GM19035 (cell line): ENCODE data around the gene PTCSC3.

Source experiments
- ATAC-seq: cut with Tn5 transposase; IDR thresholded peaks from one replicate; pipeline ENCODE4 v1.9.1; 2021; ENCODE audit not compliant: unreplicated experiment

PTCSC3 gene

GRCh38 chr14:36176524-36176923 lies at the start of gene PTCSC3:
TSS of gene PTCSC3 (minus strand) at chr14:36176722.
- ATAC-seq: no peak

- ATAC-seq: no peak
These were observed 49.6 kb upstream of the PTCSC3 start for GRCh38 chr14:36226164-36226563.

DNA sequence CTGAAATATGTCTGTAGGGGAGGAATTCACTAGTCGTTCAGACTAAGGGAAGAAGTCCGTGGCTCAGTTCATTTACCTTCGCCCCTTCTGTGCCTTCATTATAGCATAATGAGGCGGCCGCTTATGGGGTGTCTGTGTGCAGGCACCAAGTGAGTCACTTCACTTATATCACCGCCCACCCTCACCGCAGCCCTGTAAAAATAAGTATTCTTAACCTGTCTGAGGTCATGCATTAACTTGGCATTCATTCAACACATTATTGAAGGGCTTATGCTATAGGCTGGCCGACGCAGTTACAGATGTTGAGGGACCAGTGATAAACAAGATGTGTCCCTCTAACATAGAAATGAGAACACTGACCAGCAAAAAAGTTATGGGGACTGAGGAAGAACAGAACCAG lies 47.7 kb upstream of the PTCSC3 start:
- no peak for ATAC-seq

DNA sequence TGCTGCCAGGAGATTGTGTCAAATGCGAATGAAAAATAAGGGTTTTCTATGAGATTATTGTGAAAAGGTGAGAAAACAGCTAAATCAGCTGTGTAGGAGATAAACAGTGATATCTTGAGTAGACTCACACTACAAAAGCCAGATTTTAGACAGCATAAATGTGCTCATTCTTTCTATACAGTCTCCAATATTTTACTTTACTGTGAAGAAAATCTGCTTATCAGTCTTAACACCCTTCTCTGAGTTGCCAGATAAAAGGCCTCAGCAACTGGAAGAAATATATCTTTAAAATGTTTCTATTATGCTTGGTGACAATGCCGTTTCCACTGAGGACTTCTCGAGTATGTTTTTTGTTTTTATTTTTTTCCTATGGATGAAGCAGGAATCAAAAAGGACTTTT lies 47.0 kb upstream of the PTCSC3 start:
- no peak for ATAC-seq

DNA sequence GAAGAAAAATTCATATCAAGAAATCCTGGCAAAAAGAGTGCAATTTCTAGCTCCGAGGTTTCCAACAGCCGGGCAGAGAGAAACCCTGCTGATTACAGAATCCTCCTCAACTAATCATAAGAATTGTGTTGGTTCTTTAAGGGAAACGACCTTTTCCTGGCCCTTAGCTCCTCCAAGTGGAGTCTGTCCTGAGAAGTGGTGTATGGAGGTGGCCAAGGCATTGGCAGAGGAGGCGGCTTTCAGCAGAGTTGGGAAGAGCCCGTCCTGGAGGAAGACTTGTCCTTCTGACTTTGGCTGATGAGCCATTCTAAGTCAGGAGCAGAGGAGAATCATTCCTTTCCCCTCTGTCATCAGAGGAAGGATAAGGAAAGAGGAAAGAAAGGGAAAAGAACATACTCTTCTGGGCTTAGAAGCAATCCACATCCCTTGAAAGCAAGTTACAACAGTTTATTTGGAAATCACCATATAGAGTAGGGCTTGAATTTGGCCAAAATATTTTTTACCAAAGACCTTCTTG lies 46.5 kb upstream of the PTCSC3 start:
- no peak for ATAC-seq

- no peak for ATAC-seq
These were observed 45.8 kb upstream of the PTCSC3 start for GRCh38 chr14:36222337-36222736.

DNA sequence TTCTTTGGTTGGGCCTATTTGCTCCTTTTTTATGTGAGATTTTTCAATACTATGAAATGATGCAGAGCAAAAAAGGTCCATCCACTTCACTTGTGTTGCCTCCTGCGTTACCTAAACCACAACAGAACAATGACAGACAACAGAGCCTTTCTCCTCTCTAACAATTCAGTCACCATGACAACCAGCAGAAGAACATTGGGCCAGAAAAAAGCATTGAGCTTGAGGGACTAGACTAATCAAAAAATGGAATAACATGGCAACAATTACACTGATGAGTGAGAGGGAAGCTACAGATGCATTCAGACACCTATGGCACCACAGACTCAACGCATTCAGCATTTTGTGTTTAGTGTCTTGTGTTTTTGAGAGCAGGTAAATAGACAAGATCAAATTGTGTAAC lies 44.6 kb upstream of the PTCSC3 start:
- no peak for ATAC-seq

DNA sequence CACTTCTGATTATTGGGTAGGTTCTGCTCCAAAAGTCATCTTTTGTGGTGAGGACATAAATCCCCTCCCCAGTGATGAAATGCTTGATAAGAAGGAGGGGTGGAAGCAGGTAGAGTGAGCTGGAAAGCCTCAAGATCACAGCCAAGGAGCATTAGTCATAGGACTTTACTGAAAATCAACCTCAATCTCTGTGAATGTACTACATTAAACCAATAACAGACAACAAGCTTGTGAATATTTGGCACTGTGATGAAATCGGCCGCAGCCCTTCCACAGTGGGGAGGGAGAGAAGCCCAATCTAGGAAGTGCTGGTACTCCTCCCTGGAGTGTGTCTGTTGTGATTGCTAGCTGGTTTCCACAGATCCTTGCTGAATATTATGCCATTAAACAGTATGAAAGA lies 41.2 kb upstream of the PTCSC3 start:
- ATAC-seq: no peak

GRCh38 chr14:36217027-36217426 lies 40.5 kb upstream of the PTCSC3 start:
- no peak for ATAC-seq

GRCh38 chr14:36215217-36215598 lies 38.7 kb upstream of the PTCSC3 start:
- no peak for ATAC-seq

GRCh38 chr14:36214476-36215216 lies 38.1 kb upstream of the PTCSC3 start:
- ATAC-seq: no peak

DNA sequence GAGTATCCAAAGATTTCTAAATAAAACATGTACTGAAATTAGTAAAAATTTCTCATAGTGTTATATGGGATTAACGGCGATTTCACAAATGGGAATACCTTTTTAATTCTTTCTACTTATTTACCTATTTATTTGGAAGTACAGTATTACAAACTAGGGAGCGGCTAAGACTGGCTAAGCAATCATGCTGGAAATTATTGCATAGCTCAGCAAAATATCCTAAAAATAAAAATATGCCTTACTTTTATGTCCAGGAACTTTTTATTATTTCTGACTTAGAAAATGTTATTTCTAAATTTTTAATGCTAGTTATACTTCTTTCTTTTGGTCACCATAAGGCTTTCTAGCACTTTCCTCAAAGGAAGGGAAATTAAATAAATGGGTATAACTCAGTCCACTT lies 36.5 kb upstream of the PTCSC3 start:
- ATAC-seq: no peak

GRCh38 chr14:36212577-36212976 lies 36.1 kb upstream of the PTCSC3 start:
- ATAC-seq: no peak

DNA sequence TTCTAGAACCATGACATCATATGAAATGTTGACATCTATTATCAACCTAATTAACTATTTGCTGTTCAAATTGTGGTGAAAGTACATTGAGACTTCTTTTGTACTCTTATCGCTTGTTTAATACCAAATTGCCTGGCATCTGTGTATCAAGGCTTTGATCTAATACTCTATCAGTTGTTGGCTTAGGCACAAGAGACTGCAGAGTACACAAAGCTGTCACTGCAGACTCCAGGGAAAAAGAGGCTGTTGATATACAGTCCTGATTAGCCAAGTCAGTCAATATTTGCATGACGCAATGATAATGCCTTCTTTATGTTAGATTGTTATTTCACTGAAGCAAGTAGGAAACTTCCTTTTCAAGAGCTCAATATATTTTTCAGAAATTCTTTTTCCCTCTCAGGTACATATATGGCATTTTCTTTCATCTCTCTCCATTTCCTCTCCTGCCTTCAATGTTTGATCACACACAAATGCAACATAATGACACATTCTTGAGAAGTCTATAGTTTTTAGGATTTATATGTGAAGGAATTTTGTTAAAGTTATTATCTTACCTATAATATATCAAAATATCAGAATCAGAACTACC lies 32.3 kb upstream of the PTCSC3 start:
- ATAC-seq: no peak

DNA sequence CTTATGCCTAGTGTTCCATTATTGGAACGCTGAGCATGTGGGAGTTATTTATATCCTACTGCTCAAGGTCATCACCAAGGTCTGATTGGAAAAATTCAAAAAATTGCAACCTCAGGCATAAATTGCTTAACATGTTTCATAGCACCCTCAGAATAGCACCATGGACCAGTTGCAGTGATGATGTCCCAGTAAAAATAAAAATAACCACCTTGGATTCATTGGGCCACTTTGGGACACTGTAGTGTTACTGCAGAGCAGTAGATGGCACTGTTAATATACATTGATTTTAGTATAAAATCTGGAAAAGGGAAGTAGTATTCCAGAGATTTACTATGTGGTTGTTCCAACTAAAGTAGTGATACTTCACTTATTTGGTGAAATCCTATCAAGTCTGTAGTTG lies 31.0 kb upstream of the PTCSC3 start:
- no peak for ATAC-seq

DNA sequence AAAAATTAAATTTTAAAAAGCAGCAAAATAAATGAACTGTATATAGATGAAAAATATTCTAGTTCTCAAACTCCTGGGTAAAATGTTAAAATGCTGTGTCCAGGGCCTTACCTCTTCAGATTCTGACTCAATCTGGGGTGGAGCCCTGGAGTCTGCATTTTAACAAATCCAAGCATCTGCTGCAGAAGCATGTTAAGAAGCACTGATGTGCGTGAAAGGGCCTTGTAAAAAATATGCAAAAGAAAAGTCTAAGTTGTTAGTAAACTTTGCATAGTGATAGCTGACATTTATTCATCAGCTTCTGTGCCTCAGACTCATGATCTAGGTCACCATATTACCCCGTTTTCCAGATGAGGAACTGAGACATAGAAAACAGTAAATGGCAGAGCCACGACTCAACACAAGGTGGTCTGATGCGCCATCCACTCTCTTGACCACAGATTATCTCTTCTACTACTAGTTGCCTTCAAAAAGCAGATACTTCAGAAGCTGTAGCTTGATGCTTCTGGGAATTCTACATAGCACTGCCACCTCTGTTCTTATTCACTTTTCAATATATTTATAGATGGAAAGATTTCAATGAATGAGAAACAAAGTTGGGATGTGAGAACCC lies 28.0 kb upstream of the PTCSC3 start:
- ATAC-seq: no peak

GRCh38 chr14:36198378-36198777 lies 21.9 kb upstream of the PTCSC3 start:
- ATAC-seq: no peak

GRCh38 chr14:36194663-36195062 lies 18.1 kb upstream of the PTCSC3 start:
- ATAC-seq: no peak

- no peak for ATAC-seq
These were observed 16.0 kb upstream of the PTCSC3 start for GRCh38 chr14:36192530-36192929.

DNA sequence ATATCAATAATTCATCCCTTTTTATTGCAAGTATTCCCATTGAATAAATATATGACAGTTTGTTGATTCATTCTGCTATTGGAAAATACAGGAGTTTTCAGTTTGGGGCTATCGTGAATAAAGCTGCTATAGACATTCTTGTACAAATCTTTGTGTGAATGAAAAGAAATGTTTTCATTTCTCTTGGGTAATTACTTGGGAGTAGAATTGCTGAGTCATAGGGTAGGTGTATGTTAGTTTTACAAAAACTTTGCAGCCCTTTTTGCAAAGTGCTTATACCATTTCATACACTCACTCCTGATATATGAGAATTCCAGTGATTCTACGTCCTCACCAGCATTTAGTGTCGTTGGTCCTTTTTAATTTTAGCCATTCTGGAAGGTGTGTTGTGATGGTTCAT lies 6.9 kb upstream of the PTCSC3 start:
- ATAC-seq: no peak

DNA sequence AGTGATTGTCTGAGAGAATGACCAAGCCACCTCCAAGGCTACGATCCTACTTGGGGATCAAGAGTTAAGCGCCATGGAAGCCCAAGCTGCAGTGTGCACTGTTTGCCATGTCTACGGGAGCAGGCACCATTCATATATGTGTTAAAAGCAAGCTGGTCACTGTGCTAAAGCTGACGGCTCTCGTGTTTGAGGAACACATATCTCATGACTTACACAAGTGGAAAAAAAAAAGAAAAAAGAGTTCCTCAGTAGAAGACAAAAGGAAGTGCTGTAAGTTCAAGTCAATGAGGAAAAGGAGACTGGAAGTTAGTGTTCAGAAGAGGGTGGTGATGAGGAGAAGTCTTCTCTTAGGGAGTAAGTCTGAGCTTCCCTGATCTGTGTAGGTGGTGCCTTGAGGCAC lies 4.9 kb upstream of the PTCSC3 start:
- no peak for ATAC-seq

GRCh38 chr14:36177489-36177888 lies 967 bp upstream of the PTCSC3 start:
- ATAC-seq: no peak
